Superior temporal gyrus (tissue), 1 donor: ENCODE results near the gene TNPO2.
A peak's percentile ranks its signal among the peaks of the same experiment; 100 is the strongest.

Source experiments
- DNase-seq: peaks from one replicate; pipeline ENCODE4 v3.0.0-alpha.2; 2016; ENCODE audit errors: extremely low spot score

The TNPO2 gene

GRCh38 chr19:12676384-12676792, 47.3 kb downstream of the TNPO2 start:
- peak; percentile 76 for DNase-seq

GRCh38 chr19:12675940-12676339, 47.8 kb downstream of the TNPO2 start:
- DNase-seq: no peak

DNA sequence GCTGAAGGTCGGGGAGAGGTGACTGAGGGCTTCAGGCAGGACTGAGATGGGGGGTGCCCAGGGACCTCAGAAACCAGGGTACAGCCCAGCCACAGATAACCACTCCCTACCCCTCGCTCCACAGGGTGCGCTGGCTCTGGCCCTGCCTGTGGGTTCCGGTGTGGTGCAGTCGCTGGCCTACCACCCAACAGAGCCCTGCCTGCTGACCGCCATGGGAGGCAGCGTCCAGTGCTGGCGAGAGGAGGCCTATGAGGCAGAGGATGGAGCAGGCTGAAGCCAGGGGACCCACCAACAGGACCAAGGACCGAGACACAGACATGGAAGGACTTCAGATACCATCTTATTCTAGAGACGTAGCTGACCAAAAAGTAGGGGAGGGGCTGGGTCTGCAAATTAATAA, 48.3 kb downstream of the TNPO2 start:
- no peak for DNase-seq

DNA sequence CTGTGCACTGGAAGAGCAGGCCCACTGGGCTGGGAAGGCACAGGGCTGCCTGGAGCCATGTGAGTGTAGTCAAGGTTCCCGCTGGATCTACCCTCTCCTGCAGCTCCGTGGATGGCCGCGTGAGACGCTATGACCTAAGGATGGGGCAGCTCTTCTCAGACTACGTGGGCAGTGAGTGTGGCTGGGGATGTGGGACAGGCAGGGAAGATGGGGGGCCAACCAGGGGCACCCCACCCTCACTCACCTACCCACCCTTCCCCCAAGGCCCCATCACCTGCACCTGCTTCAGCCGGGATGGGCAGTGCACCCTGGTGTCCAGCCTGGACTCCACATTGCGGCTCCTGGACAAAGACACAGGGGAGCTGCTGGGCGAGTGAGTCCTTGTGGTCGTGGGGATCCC, 51.0 kb downstream of the TNPO2 start:
- DNase-seq: no peak

- DNase-seq: no peak
Observed at GRCh38 chr19:12670159-12670928, 53.4 kb downstream of the TNPO2 start.

DNA sequence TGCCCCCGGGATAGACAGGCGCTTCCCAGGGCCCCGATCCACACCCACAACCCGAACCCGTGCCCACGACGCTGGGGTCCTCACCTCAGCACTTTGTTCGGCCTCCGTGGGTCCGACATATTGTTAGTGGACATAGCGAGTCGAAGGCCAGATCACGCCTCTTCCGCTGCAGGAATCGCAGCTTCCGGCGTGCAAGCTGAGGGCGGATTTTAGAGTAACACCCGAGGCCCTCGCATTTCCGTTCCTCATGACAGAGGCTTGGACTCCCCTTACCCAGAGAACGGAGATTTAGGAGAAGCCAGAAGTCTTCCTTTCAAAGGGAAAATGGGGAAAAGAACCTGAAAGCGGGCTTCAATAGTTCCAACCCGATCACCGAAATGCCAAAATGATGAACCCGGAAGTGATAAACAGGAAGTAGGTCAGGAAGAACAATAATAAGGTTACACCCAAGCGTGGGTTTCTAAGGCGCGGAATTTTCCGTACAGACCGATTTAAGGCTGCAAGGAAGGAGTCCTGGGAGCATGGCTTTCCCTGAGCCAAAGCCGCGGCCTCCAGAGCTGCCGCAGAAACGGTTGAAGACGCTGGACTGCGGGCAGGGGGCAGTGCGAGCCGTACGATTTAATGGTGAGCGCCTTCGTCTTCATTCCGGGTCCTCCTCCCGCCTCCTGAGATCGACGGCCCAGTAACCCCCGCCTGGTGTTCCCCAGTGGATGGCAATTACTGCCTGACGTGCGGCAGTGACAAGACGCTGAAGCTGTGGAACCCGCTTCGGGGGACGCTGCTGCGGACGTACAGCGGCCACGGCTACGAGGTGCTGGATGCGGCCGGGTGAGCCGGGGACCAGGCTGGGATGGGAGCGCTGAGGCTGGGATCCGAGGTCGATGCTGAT, 54.2 kb downstream of the TNPO2 start:
- DNase-seq: peak; percentile 93

DNA sequence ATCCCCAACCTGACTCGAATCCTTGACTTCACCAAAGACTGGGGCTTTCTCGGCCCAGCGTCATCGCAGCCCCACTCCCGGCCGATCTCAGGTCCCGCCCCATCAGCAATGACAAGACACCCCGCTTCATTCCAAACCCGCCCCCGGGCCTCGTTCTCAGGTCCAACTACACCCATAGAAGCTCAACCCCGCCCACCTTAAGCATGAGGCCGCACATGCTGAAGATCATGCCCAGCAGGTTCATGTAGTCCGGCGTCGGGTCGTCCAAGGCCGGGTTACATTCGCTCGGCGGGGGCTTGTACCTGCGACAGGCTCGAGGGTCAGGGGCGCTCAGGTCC, 54.8 kb downstream of the TNPO2 start:
- no peak for DNase-seq

DNA sequence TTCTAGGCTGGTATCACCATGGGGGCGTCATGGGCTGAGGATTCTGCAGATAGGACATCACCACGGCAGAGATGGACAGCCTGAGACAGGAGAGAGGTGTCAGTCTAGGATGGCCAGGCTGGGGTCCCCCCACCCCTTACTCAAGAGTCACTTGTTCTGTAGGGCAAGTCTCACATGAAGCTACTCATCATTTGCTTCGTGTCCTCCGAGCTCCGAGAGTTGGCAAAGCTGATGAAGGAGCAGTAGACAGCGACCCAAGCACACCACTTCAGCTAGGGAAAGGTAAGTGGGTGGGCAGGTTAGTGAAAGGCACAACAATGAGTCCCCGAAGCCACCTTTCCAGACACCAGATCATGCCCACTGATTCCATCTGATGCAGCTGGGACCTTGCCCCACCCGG, 55.4 kb downstream of the TNPO2 start:
- DNase-seq: no peak

DNA sequence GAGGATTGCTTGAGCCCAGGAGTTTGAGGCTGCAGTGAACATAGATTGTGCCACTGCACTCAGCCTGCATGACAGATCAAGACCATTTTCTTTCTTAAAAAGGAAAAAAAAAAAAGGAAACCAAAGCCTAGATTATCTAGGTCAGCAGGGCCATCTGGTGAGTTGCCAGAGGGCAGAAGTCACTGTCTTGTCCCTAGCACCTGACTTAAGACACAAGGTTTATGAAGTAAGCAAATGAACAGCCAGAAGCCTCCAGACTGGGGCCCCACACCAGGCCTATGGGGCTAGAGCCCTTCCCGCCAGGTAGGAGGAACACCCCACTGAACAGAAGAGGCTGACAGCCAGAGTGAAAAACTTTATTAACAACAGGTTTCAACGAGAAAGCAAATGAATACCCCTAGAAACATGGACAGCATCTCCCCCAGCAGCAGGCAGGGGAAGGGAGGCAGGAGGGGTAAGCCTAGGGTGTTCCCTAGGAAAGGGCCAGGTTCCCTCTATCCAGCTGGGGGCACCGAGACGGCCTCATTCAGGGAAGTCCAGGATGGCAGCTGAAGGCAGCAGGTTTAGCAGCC, 55.9 kb downstream of the TNPO2 start:
- DNase-seq: no peak

GRCh38 chr19:12666265-12667048, 57.3 kb downstream of the TNPO2 start, which contains the start of the genes MAN2B1 and WDR83:
MAN2B1 (minus strand) TSS chr19:12666742; CDS start chr19:12666701, 41 bp downstream.
WDR83 (plus strand) TSS chr19:12666807; CDS start chr19:12669791, 2,984 bp downstream.
- peak; percentile 79 for DNase-seq

- DNase-seq: no peak
Observed at GRCh38 chr19:12665671-12666264, 58.0 kb downstream of the TNPO2 start.

- peak; percentile 12 for DNase-seq
Observed at GRCh38 chr19:12665281-12665573, 58.5 kb downstream of the TNPO2 start.

DNA sequence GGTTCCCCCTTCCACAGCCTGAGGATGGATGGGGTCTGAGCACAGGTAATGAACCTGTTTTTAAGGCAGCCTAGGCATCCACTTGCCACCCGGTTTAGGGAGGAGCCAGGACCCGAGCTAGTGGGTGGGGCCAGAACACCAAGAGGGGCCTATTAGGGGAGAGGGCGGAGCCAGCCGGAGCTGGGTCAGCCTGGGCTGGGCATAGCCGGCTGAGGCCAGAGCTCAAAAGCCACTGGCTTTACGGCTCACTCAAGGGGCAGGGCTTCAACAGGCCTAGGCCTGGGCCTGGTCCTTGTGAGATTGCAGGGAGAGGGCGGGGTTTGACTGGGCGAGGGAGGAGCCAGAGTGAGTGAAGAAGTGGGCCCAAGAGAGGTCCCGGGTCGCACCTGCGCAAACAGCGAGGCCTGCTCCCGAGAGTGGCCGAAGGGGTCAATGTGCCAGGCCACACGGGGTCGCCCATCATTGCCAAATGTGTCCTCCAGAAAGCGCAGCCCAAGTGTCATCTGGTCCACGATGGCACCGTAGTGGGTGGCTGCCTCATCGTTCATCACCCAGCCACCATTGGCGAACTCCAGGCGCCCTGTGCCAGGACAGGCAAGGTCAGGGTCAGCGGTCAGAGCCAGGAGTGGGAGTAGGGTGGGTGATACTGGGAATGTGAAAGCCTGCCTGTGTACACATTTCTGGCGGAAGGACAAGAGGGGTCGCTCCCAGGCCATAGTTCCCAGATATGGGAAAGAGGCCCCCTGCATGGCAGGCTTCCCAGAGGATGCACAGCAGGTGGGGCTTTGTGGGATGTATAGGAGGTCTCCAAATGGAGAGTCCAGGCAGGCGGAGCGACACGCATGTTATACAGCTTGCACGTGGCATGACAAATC, 59.1 kb downstream of the TNPO2 start:
- DNase-seq: no peak

- DNase-seq: peak; percentile 74
Observed at GRCh38 chr19:12660980-12661379, 62.8 kb downstream of the TNPO2 start.

GRCh38 chr19:12657966-12658365, 65.8 kb downstream of the TNPO2 start:
- DNase-seq: no peak

DNA sequence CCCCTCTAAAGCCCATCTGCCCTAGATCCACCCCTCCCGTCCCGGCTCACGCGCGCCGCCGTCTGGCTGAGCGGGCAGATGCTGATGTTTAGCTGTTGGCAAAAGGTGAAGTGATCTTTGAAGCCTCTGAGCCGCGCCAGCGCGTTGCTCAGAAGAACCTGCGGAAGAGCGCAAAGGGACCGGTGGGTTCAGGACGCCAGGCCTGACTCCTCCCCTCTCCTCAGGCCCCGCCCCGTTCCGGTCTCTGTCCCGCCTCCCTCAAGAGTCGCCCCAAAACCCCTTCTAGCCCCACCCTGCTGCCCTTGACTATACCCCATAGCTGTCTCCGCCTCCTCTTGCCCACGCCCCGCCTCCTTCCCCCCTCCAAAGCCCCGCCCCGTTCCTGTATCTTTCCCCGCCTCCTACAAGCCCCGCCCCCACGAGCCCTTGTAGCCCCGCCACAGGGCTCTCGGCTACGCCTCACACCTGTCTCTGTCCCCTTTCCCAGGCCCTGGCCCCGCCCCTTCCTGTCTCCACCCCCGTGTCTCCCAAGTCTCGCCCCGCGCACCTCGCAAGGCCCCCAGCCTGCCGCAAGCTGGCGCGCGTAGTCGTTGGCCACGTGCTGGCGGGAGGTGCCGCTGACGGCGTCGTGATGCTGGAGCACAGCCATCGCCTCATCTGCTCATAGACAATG, 66.7 kb downstream of the TNPO2 start:
- DNase-seq: no peak

- DNase-seq: no peak
Observed at GRCh38 chr19:12655546-12655945, 68.2 kb downstream of the TNPO2 start.

GRCh38 chr19:12652219-12652618, 71.5 kb downstream of the TNPO2 start:
- DNase-seq: no peak

DNA sequence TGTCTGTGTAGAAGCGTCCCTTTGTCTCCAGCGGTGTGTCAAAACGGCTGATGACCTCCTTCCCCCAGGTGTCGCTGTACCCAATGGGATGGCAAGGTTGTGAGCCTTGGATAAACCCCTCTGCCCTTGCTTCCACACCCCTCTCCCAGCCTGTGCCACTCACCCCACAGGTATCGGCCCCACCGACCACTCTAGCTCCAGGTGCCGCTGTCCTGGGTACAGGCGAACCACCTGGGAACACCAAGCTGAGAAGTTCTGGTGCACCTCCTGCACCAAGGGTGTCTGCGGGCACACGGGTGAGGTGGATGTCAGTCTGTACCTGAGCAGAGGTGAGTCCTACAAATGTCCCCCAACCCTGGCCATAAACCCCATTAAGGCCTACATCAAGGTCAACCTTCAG, 73.8 kb downstream of the TNPO2 start:
- no peak for DNase-seq
